OCI-LY1 (cell line): ENCODE results near the gene ADCY7.

ENCODE experiments used
- H2AFZ ChIP-seq: fragments of 200-600 bp; sonication (generic), shearing (Covaris generic); 2 replicates; pipeline ENCODE4 v1.6.0; 2014; ENCODE audit warnings: antibody characterized with exemption, mild to moderate bottlenecking, low read length
- H3F3A ChIP-seq: fragments of 200-600 bp; sonication (generic), shearing (Covaris generic); 2 replicates; pipeline ENCODE4 v1.6.0; 2014; ENCODE audit warnings: mild to moderate bottlenecking, antibody characterized with exemption, low read length, moderate library complexity; ENCODE audit not compliant: insufficient read depth
- H3K27ac ChIP-seq: fragments of 200-600 bp; sonication (generic); 2 replicates; pipeline ENCODE4 v1.5.1; 2014; ENCODE audit warnings: low read length, mixed run types, mild to moderate bottlenecking, low read depth; ENCODE audit not compliant: poor library complexity, severe bottlenecking
- H3K27me3 ChIP-seq: fragments of 200-600 bp; sonication (generic); 2 replicates; pipeline ENCODE4 v1.6.0; 2014; ENCODE audit warnings: antibody characterized with exemption, mild to moderate bottlenecking, low read length, moderate library complexity; ENCODE audit not compliant: insufficient read depth
- H3K36me3 ChIP-seq: fragments of 200-600 bp; sonication (generic); 2 replicates; pipeline ENCODE4 v1.6.1; 2014; ENCODE audit warnings: mild to moderate bottlenecking, antibody characterized with exemption, low read length, moderate library complexity, mixed read lengths; ENCODE audit not compliant: insufficient read depth
- H3K4me1 ChIP-seq: fragments of 200-600 bp; sonication (generic); 2 replicates; pipeline ENCODE4 v1.5.1; 2014; ENCODE audit warnings: mild to moderate bottlenecking, low read length, moderate library complexity; ENCODE audit not compliant: insufficient read depth, severe bottlenecking
- H3K4me2 ChIP-seq: fragments of 200-600 bp; sonication (generic), shearing (Covaris generic); 2 replicates; pipeline ENCODE4 v1.6.1; 2014; ENCODE audit warnings: low read length
- H3K4me3 ChIP-seq: fragments of 200-600 bp; sonication (generic); 2 replicates; pipeline ENCODE4 v1.5.1; 2014; ENCODE audit warnings: low read length, low read depth, mild to moderate bottlenecking, mixed read lengths; ENCODE audit not compliant: poor library complexity, severe bottlenecking
- H3K79me2 ChIP-seq: fragments of 200-600 bp; shearing (Covaris generic); 2 replicates; pipeline ENCODE4 v1.6.1; 2016; ENCODE audit warnings: mixed run types, low read length, mixed read lengths; ENCODE audit not compliant: insufficient read depth
- H3K9ac ChIP-seq: fragments of 200-600 bp; sonication (generic), shearing (Covaris generic); 2 replicates; pipeline ENCODE4 v1.6.1; 2014; ENCODE audit warnings: mild to moderate bottlenecking, low read length, mixed read lengths
- H3K9me2 ChIP-seq: fragments of 200-600 bp; sonication (generic), shearing (Covaris generic); 2 replicates; pipeline ENCODE4 v1.6.1; 2014; ENCODE audit warnings: low read depth, mild to moderate bottlenecking, low read length, mixed read lengths
- H3K9me3 ChIP-seq: fragments of 200-600 bp; shearing (Covaris generic); 2 replicates; pipeline ENCODE4 v1.6.1; 2014; ENCODE audit warnings: low read length, mixed read lengths
- H4K20me1 ChIP-seq: fragments of 200-600 bp; sonication (generic), shearing (Covaris generic); 2 replicates; pipeline ENCODE4 v1.6.0; 2016; ENCODE audit warnings: mild to moderate bottlenecking, low read length; ENCODE audit not compliant: insufficient read depth
- EZH2 ChIP-seq: fragments of 200-600 bp; sonication (generic), shearing (Covaris generic); IDR thresholded peaks from 2 replicates; pipeline ENCODE4 v1.8.0; 2017; ENCODE audit warnings: borderline replicate concordance, mixed run types, mild to moderate bottlenecking, antibody characterized with exemption, low read length, moderate library complexity, mixed read lengths
- TF ChIP-seq, protein P1 (sequence below): fragments of 200-600 bp; sonication (generic), shearing (Covaris generic); IDR thresholded peaks from 2 replicates; pipeline ENCODE4 v1.5.1; 2017; ENCODE audit warnings: mild to moderate bottlenecking, antibody characterized with exemption, low read length, moderate library complexity, mixed read lengths

The ADCY7 gene

DNA sequence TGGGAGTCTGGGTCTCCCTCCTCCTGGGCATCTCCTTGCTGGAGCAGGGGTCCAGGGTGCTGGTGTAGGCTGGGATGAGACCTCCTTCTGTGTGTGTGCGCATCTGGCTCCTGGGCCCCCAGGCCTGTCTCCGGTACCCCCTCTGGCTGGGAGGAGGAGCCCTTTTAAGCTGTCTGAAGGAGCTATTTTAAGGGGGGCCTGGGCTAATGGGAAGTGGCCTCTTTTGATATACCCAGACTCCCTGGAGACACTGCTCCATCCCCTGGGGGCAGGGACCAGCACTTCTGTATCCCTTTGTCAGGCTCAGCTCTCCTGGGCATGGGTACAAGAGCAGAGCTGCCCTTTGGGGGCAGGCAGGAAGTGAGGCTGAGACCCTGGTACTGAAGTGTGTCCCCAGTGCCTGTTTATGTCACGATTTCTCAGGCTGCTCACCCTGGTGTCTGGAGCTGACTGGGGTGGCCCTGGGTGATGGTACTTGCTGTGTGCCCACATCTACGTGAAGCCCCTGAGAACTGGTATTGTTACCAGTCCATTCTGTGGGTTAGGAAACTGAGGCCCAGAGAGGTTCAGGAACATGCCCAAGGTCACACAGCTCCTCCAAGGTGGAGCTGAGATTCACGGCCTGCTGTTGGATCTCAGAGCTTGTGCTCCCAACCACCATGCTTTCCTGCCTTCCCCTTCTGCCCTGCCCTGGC lies 6.5 kb downstream of the ADCY7 start:
- TF ChIP-seq EZH2, result no peak
- TF ChIP-seq, protein P1, sequence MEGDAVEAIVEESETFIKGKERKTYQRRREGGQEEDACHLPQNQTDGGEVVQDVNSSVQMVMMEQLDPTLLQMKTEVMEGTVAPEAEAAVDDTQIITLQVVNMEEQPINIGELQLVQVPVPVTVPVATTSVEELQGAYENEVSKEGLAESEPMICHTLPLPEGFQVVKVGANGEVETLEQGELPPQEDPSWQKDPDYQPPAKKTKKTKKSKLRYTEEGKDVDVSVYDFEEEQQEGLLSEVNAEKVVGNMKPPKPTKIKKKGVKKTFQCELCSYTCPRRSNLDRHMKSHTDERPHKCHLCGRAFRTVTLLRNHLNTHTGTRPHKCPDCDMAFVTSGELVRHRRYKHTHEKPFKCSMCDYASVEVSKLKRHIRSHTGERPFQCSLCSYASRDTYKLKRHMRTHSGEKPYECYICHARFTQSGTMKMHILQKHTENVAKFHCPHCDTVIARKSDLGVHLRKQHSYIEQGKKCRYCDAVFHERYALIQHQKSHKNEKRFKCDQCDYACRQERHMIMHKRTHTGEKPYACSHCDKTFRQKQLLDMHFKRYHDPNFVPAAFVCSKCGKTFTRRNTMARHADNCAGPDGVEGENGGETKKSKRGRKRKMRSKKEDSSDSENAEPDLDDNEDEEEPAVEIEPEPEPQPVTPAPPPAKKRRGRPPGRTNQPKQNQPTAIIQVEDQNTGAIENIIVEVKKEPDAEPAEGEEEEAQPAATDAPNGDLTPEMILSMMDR, result no peak
- Histone ChIP-seq H3K9ac (no peak overlapping the region), H4K20me1 (no peaks in the 10 kb centered on the region), H3K4me3 (no peak overlapping the region), H3K27ac (peak overlapping the region; percentile 80), H3K9me3 (no peaks in the 10 kb centered on the region), H3K4me1 (peaks cover 37% of the 10 kb centered on the region), H3K9me2 (no peaks in the 10 kb centered on the region), H3K27me3 (no peaks in the 10 kb centered on the region), H3K4me2 (no peak overlapping the region), H3K79me2 (peaks cover 5% of the 10 kb centered on the region; the same call in 1 of the 2 replicates), H3F3A (no peaks in the 10 kb centered on the region), H3K36me3 (no peaks in the 10 kb centered on the region), H2AFZ (no peak overlapping the region)

DNA sequence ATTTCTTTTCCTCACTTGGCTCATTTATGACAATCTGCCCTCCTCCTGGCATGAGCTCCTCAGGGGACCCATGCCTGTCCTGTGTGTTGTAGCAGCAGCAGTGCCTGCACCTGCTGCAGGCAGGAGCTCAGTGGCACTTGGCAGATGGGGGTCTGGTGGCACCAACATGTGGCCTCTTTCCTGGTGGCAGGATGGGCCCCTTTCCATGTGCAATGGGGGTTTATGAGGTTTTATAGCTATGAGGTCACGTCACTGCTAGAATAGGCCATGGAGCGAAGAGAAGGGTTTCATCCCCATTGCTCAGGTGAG lies 7.0 kb downstream of the ADCY7 start:
- peaks cover 5% of the 10 kb centered on the region; the same call in 1 of the 2 replicates for H3K79me2 ChIP-seq
- H3K27ac ChIP-seq, result peak overlapping the region; percentile 80
- H3K9me3 ChIP-seq, result no peaks in the 10 kb centered on the region
- peaks cover 32% of the 10 kb centered on the region for H3K4me1 ChIP-seq
- no peaks in the 10 kb centered on the region for H3K36me3 ChIP-seq
- TF ChIP-seq, protein P1, result no peak
- no peak for TF ChIP-seq EZH2
- no peak overlapping the region for H2AFZ ChIP-seq
- no peaks in the 10 kb centered on the region for H3K9me2 ChIP-seq
- no peak overlapping the region for H3K9ac ChIP-seq
- H3K4me2 ChIP-seq, result no peak overlapping the region; the same call in 1 of the 2 replicates
- no peaks in the 10 kb centered on the region for H4K20me1 ChIP-seq
- no peaks in the 10 kb centered on the region for H3K27me3 ChIP-seq
- no peak overlapping the region for H3K4me3 ChIP-seq
- no peaks in the 10 kb centered on the region for H3F3A ChIP-seq

DNA sequence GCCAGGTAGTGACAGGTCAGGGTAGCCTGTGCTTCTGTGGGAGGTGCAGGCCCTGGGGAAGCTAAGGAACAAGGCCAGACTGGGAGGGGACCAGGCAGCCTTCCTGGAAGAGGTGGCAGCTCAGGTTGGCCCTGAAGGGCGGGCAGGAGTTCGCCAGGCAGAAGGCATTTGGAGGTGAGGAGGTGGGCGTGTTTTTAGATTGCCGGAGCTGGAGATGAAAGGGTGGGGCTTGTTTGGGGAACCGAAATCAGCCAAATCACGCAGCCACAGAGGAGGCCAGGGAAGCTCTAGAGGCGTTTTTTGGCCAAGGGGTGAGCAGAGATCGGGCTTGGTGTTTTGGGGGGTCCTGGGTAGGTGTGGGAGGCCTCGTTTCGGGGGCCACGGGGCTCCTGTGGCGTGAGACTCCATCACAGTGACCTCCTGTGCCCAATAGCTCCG lies 7.6 kb downstream of the ADCY7 start:
- no peaks in the 10 kb centered on the region for H3K36me3 ChIP-seq
- H3K4me3 ChIP-seq, result peak overlapping the region; percentile 69
- H3K4me2 ChIP-seq, result peak overlapping the region; percentile 96

More for the DNA sequence above, 7.6 kb downstream of the ADCY7 start:
- peaks cover 30% of the 10 kb centered on the region for H3K4me1 ChIP-seq
- no peaks in the 10 kb centered on the region for H3K9me3 ChIP-seq
- H3F3A ChIP-seq, result no peaks in the 10 kb centered on the region
- no peaks in the 10 kb centered on the region for H3K9me2 ChIP-seq
- no peak overlapping the region for H2AFZ ChIP-seq
- TF ChIP-seq, protein P1, result no peak
- no peak for TF ChIP-seq EZH2
- H3K27ac ChIP-seq, result peak overlapping the region; percentile 80
- H3K79me2 ChIP-seq, result peaks cover 5% of the 10 kb centered on the region; the same call in 1 of the 2 replicates
- no peaks in the 10 kb centered on the region for H3K27me3 ChIP-seq
- H3K9ac ChIP-seq, result peak overlapping the region; percentile 81
- H4K20me1 ChIP-seq, result no peaks in the 10 kb centered on the region
